HG03565 (cell line): Measurements from ENCODE around the gene NCBP2.

ENCODE experiments used
- ATAC-seq: cut with Tn5 transposase; IDR thresholded peaks from one replicate; pipeline ENCODE4 v1.9.1; 2021; ENCODE audit warnings: mild to moderate bottlenecking, moderate library complexity; ENCODE audit not compliant: unreplicated experiment

Gene NCBP2

GRCh38 chr3:196942226-196942914 is at the start of gene NCBP2:
NCBP2 (minus strand) TSS chr3:196942528; CDS start chr3:196942503, 25 bp downstream.
- peak; percentile 90 for ATAC-seq

GRCh38 chr3:196991581-196992460 is 49.5 kb upstream of the NCBP2 start:
- ATAC-seq: no peak

- no peak for ATAC-seq
These were observed 48.3 kb upstream of the NCBP2 start for GRCh38 chr3:196990601-196991007.

- ATAC-seq: no peak
These were observed 47.5 kb upstream of the NCBP2 start for GRCh38 chr3:196989721-196990262.

GRCh38 chr3:196988241-196989029 is 46.1 kb upstream of the NCBP2 start:
- no peak for ATAC-seq

- ATAC-seq: no peak
These were observed 44.7 kb upstream of the NCBP2 start for GRCh38 chr3:196987022-196987421.

- no peak for ATAC-seq
These were observed 43.9 kb upstream of the NCBP2 start for GRCh38 chr3:196985954-196986885.

GRCh38 chr3:196985298-196985697 is 43.0 kb upstream of the NCBP2 start:
- ATAC-seq: no peak

GRCh38 chr3:196983186-196983585 is 40.9 kb upstream of the NCBP2 start:
- ATAC-seq: no peak

- ATAC-seq: no peak
These were observed 39.3 kb upstream of the NCBP2 start for GRCh38 chr3:196981657-196982056.

- no peak for ATAC-seq
These were observed 37.2 kb upstream of the NCBP2 start for GRCh38 chr3:196979545-196979944.

GRCh38 chr3:196976941-196977340 is 34.6 kb upstream of the NCBP2 start:
- no peak for ATAC-seq

GRCh38 chr3:196975349-196975748 is 33.0 kb upstream of the NCBP2 start:
- ATAC-seq: no peak

- ATAC-seq: no peak
These were observed 32.3 kb upstream of the NCBP2 start for GRCh38 chr3:196974661-196975060.

- no peak for ATAC-seq
These were observed 28.9 kb upstream of the NCBP2 start for GRCh38 chr3:196971094-196971698.

- no peak for ATAC-seq
These were observed 28.3 kb upstream of the NCBP2 start for GRCh38 chr3:196970547-196971093.

GRCh38 chr3:196969660-196970546 is 27.6 kb upstream of the NCBP2 start:
- ATAC-seq: peak; percentile 36

GRCh38 chr3:196969134-196969659 is 26.9 kb upstream of the NCBP2 start:
- peak; percentile 19 for ATAC-seq
